GM21515 (cell line): Measurements from ENCODE around the gene IFNA7.
"Not testable (repeated sequence)": the region's sequence is repeated elsewhere in the genome, so short reads cannot be mapped to it uniquely, and the experiment has no call there.

Experiments used
- ATAC-seq: cut with Tn5 transposase; IDR thresholded peaks from one replicate; pipeline ENCODE4 v1.9.1; 2021; ENCODE audit not compliant: unreplicated experiment

IFNA7 gene

GRCh38 chr9:21182810-21183736, 18.9 kb downstream of the IFNA7 start:
- ATAC-seq, result peak; percentile 95

- ATAC-seq, result no peak
Observed at GRCh38 chr9:21174671-21175070, 27.3 kb downstream of the IFNA7 start.

GRCh38 chr9:21172156-21172555, 29.8 kb downstream of the IFNA7 start:
- no peak for ATAC-seq

GRCh38 chr9:21171351-21171750, 30.7 kb downstream of the IFNA7 start:
- ATAC-seq, result no peak

DNA sequence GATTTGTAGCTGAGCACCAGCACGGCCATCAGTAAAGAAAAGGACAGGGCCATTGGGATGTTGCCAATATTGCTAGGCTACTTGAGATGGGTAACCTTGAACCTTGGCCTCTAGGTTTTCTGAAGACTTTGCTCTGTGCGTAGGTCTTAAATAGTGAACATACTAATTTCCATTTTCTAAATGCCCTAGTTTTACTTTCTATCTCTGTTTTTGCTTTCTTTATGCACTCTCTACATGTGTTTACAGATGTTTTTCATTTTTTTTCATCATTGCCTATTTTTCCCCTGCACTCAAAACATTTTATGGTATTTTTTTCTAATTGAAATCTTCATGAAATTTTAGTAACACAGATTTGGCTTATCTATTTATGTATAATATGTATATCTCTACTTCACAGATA, 35.4 kb downstream of the IFNA7 start, which contains the start of gene IFNA21:
Gene IFNA21 (minus strand): TSS at position 101 of the 400 bp plus-strand sequence. CDS start 48 bp downstream, at position 53.
- not testable (repeated sequence) for ATAC-seq

GRCh38 chr9:21165516-21165915, 36.5 kb downstream of the IFNA7 start:
- no peak for ATAC-seq

- ATAC-seq, result peak; percentile 93
Observed at GRCh38 chr9:21160178-21160577, 41.8 kb downstream of the IFNA7 start.

- no peak for ATAC-seq
Observed at GRCh38 chr9:21155501-21155900, 46.5 kb downstream of the IFNA7 start.

DNA sequence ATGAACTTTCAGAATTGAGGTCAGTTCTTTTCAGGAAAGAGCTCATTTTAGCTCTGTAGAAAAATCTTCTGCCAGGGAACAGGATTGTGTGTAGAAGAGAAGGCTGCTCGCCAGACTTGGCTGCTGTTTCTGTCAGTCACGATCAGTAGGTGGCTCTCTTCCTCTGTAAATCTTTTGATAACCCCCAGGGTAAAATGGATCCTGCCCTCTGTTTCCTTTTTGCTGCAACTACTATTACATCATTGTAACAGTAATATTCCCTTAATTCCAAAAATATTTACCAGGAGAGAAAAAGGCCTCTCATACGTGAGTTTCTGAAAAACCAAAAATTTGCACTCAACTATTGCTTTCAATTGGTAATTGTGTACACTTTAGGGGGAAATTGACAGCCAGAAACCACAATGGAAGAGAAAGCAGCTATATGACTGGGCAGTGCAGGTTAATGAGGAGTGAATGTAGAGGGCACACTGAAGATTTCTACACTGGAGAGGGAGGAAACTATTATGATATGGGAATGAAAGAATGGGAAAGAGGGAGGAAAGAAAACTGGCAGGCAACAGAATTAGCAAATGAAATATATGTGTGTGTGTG, 47.9 kb downstream of the IFNA7 start:
- ATAC-seq, result peak; percentile 91

GRCh38 chr9:21153336-21154017, 48.5 kb downstream of the IFNA7 start:
- peak; percentile 42 for ATAC-seq
